Sigmoid colon (tissue), 4 donors: ENCODE measurements around the gene ECM1.

Experiments used
- EP300 ChIP-seq, 4 donors: sonication (generic); formaldehyde crosslinking; IDR thresholded peaks; one replicate each; pipeline ENCODE4 v1.6.1; 2017; ENCODE audit warnings: antibody characterized with exemption in 4 of 4
- POLR2A ChIP-seq, 2 donors: fragments of 450-650 bp; IDR thresholded peaks; one replicate each; pipeline ENCODE4 v1.6.1; 2016; ENCODE audit warnings: antibody characterized with exemption in 2 of 2, mild to moderate bottlenecking in 2 of 2, moderate library complexity in 2 of 2
- POLR2AphosphoS5 ChIP-seq, 4 donors: sonication (generic); formaldehyde crosslinking; IDR thresholded peaks; one replicate each; pipeline ENCODE4 v1.6.1; 2017; ENCODE audit warnings: antibody characterized with exemption in 4 of 4
- TF ChIP-seq, protein P1 (sequence below), 4 experiments: fragments of 450-650 bp in 3 of 4; fragments of 200-600 bp in 1 of 4; IDR thresholded peaks; one replicate each; pipeline ENCODE4 v1.5.1; 2016 to 2019; ENCODE audit warnings: antibody characterized with exemption in 4 of 4, mild to moderate bottlenecking in 3 of 4, moderate library complexity in 2 of 4

DNA sequence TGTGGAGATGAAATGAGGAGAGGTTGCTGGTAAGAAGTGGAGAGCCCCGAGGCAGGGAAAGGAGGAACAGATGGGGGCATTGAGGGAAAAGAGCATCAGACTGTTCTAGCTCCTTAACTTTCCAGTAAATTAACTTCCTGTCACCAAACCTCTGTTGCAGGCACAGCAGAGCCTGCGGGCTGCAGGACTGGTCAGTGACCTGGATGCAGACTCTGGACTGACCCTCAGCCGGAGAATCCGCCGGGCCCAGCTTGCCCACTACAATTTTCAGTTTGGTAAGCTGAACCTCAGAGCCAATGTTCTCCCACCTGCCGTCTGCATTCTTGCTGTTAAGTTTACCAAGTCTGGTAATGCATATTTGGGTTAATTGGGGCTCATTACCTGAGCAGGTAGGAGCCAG is 2.5 kb upstream of the ECM1 start:
- TF ChIP-seq, protein P1, sequence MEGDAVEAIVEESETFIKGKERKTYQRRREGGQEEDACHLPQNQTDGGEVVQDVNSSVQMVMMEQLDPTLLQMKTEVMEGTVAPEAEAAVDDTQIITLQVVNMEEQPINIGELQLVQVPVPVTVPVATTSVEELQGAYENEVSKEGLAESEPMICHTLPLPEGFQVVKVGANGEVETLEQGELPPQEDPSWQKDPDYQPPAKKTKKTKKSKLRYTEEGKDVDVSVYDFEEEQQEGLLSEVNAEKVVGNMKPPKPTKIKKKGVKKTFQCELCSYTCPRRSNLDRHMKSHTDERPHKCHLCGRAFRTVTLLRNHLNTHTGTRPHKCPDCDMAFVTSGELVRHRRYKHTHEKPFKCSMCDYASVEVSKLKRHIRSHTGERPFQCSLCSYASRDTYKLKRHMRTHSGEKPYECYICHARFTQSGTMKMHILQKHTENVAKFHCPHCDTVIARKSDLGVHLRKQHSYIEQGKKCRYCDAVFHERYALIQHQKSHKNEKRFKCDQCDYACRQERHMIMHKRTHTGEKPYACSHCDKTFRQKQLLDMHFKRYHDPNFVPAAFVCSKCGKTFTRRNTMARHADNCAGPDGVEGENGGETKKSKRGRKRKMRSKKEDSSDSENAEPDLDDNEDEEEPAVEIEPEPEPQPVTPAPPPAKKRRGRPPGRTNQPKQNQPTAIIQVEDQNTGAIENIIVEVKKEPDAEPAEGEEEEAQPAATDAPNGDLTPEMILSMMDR (IDR thresholded peaks at IDR 0.05), result no peak
- TF ChIP-seq POLR2A (IDR thresholded peaks at IDR 0.05) (no peak), EP300 (IDR thresholded peaks at IDR 0.05) (no peak), POLR2AphosphoS5 (IDR thresholded peaks at IDR 0.05) (no peak)
